Bone marrow (tissue), 2 donors: ENCODE data around the gene TRPM5.
"Not testable (repeated sequence)": the region's sequence is repeated elsewhere in the genome, so short reads cannot be mapped to it uniquely, and the experiment has no call there.

ENCODE experiments used
- DNase-seq, 2 donors: peaks; one replicate each; lab custom pipeline; 2025; lab: John Stamatoyannopoulos, UW

TRPM5 gene

GRCh38 chr11:2443881-2444820, at the start of gene TRPM5:
TSS of gene TRPM5 (minus strand) at chr11:2444514. CDS start at chr11:2423036, 21,478 bp downstream.
- no peak for DNase-seq

- no peak for DNase-seq
These were observed 44.8 kb upstream of the TRPM5 start for GRCh38 chr11:2489083-2489482.

- DNase-seq = no peak
These were observed 43.7 kb upstream of the TRPM5 start for GRCh38 chr11:2488004-2488403.

GRCh38 chr11:2484576-2485125, 40.3 kb upstream of the TRPM5 start:
- no peak for DNase-seq

- no peak for DNase-seq
These were observed 39.1 kb upstream of the TRPM5 start for GRCh38 chr11:2483426-2483825.

- no peak for DNase-seq
These were observed 38.4 kb upstream of the TRPM5 start for GRCh38 chr11:2482745-2483144.

- DNase-seq = no peak
These were observed 37.9 kb upstream of the TRPM5 start for GRCh38 chr11:2482204-2482603.

GRCh38 chr11:2481253-2481652, 36.9 kb upstream of the TRPM5 start:
- DNase-seq = no peak

- DNase-seq = peak; percentile 25 to 91
These were observed 36.5 kb upstream of the TRPM5 start for GRCh38 chr11:2480874-2481220.

- DNase-seq = not testable (repeated sequence)
These were observed 36.0 kb upstream of the TRPM5 start for GRCh38 chr11:2480067-2480873.

GRCh38 chr11:2477936-2478335, 33.6 kb upstream of the TRPM5 start:
- no peak for DNase-seq

- DNase-seq = no peak
These were observed 32.9 kb upstream of the TRPM5 start for GRCh38 chr11:2477254-2477653.

GRCh38 chr11:2475136-2475918, 31.0 kb upstream of the TRPM5 start:
- no peak for DNase-seq

- no peak for DNase-seq
These were observed 30.0 kb upstream of the TRPM5 start for GRCh38 chr11:2474059-2474901.

- DNase-seq = no peak
These were observed 29.2 kb upstream of the TRPM5 start for GRCh38 chr11:2473361-2474058.

- DNase-seq = no peak
These were observed 28.3 kb upstream of the TRPM5 start for GRCh38 chr11:2472428-2473186.

GRCh38 chr11:2471804-2472096, 27.4 kb upstream of the TRPM5 start:
- no peak for DNase-seq

- no peak for DNase-seq
These were observed 26.9 kb upstream of the TRPM5 start for GRCh38 chr11:2471048-2471803.

GRCh38 chr11:2470495-2470894, 26.2 kb upstream of the TRPM5 start:
- DNase-seq = no peak
